Activated CD4-positive, CD25-positive, alpha-beta regulatory T cell treated with anti-CD3 and anti-CD28 coated beads, Interleukin-2, amount 50 U/mL, for 72 hours (primary cell): ENCODE results near the gene SPARCL1.

ENCODE experiments used
- DNase-seq: peaks from one replicate; pipeline ENCODE4 v3.0.0; 2021

The SPARCL1 gene

GRCh38 chr4:87541521-87541920 lies 12.3 kb upstream of the SPARCL1 start:
- no peak for DNase-seq

GRCh38 chr4:87540146-87541058 lies 11.2 kb upstream of the SPARCL1 start:
- no peak for DNase-seq

GRCh38 chr4:87532907-87533306 lies 3.7 kb upstream of the SPARCL1 start:
- DNase-seq: no peak

DNA sequence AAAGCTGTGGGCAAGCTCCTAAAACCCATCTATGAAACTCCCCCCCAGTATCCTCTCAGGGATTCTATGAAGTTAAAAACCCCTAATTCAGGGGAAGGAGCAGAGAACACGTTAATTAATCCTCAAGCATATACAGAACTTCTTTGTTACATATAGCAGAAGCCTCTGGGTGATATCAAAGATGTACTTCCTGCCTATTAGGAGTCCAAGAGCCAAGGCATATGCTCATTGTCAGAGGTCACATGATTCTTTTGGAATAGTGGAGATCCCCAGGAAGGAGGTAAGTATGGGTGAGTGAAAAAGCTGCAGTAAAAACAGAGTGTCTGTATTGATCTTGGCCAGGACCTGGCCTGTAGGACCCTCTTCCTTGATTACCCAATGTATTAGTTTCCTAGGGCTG lies 2.9 kb upstream of the SPARCL1 start:
- no peak for DNase-seq

- no peak for DNase-seq
Observed at GRCh38 chr4:87531621-87532020, 2.4 kb upstream of the SPARCL1 start.

DNA sequence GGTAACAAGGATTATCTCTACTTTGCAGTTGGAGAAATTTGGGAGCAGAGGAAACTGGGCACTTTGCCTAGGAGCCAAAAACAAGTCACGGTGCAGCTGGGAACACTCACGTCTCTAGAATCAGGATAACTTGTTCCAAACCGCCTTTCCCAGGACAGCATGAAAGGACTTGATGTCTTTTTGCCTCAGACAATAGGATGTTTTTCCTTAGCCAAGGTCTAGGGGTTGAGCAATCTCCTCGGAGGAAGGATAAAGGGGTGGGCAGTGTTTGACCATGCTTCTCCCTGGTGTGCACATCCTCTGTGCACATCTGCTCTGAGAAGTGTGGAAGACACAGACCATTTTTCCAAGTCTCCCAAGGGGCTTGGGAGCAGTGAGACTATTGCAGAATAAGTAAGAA lies 1.7 kb upstream of the SPARCL1 start:
- DNase-seq: no peak

- no peak for DNase-seq
Observed at GRCh38 chr4:87530229-87530628, 1.1 kb upstream of the SPARCL1 start.

DNA sequence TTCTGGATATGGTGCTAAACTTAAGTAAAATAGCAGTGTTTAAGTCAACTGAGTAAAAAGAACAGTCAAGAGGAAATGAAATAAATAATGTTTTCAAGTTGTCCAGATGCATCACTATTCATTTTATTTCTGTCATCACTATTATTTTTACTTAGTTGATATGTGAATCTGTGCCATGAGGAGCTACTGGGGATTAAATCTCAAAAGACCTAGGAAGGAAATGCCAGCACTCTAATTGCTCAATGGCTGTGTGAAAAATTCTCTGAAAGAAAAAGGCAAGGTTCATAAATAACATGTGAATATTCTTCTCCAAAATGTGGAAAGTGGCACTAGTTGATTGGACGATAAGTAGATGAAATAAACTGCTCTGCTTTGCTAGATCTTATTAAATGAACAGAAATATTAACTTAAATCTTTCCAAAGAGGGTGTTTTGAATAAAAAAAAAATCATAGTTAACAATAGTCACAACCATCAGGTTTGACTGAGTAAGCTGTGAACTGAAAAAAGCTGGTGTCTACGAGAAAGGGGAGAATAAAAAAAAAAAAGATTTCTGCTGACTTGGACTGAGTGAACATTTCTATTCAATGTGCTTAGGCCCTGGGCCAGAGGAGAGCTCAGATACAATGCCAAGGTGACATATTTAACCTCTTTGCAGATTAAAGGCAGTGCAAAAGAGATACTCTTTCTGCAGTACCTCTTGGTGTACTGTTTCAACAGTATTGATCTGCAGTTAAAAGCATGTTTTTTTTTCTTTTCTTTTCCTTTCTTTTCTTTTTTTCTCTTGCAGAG lies 1.6 kb downstream of the SPARCL1 start:
- no peak for DNase-seq

DNA sequence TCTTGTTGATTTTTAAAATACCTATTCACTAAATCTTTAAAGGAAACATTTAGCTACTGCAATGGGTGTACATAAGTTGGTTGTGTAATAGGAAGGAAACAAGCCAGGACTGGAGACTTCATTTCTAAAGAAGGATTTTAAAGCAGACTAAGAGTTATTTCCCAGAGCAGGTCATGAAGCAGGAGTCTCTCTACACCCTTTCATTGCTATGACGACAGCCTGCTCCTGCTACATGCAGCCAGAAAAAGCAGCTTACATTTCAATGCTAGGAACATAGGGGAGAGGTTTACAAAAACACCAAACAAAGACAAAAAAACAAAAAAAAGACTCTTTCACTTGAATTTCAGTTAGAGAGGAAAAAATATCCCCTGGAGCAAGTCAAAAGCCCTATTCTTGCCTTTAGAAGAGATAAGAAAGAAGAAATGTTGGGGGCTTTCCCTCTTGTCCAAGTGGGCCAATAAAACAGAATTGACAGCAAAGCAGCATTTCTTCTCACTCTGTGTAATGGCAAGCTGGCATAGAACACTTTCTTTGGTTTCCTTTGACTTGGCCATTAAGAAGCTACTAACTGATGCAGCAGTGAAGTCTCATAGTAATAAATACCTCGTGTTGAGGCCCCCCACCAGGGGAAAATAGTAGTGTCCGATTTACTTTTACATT lies 3.4 kb downstream of the SPARCL1 start:
- no peak for DNase-seq

DNA sequence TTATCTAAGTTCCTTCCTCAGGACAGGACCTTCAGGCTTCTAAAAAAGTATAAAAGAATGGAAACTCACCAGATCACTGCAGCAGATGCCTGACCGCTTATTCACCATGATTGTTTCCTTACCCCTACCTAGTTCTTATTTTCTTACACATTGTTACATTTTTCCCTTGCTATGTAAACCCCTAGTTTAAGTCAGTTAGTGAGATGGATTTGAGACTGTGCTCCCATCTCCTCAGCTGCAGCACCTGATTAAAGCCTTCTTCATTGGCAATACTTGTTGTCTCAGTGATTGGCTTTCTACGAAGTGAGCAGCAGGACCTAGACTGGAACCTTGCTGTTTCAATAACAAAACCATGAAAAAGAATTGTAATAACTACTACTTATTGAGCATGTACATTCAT lies 4.7 kb downstream of the SPARCL1 start:
- DNase-seq: no peak

- DNase-seq: no peak
Observed at GRCh38 chr4:87523307-87523706, 5.9 kb downstream of the SPARCL1 start.

- DNase-seq: no peak
Observed at GRCh38 chr4:87521757-87522374, 7.3 kb downstream of the SPARCL1 start.

DNA sequence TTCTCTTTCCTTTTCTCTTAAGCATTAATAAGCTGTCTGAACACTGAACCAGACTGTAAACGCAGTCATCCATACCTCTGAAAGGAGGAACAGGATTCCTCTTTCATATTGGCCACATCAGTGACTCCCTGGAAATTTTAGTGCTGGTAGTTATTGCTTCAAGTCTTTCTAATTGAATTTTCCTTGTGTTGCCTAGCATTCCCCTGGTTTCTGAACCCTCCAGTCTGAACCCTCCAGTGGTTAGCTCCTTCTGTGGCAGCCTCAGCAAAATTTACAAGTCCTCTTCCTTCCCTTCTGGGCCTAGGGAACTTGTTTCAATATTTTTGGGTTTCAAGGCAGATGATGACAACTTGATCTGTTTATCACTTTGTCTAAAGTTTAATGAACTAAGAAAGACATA lies 7.9 kb downstream of the SPARCL1 start:
- DNase-seq: no peak

- no peak for DNase-seq
Observed at GRCh38 chr4:87517621-87518020, 11.6 kb downstream of the SPARCL1 start.

DNA sequence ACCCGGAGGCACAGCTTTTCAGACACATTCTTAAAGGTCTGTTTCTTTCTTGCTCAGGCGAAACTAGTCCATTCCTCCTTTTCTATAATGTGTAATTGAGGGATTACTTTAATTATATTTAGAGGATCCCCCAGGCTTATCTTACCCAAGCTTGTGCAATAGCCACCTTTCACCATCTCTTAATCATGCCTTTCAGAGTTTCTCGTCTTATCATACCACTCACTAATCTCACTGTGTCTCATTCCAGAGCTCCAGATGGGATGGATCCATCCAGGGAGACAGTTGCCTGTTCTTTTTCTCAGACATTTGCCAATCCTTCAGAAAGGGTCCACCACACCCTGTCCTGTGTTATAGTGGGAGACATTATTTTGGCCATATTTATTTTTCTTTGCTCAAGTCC lies 12.5 kb downstream of the SPARCL1 start:
- no peak for DNase-seq

DNA sequence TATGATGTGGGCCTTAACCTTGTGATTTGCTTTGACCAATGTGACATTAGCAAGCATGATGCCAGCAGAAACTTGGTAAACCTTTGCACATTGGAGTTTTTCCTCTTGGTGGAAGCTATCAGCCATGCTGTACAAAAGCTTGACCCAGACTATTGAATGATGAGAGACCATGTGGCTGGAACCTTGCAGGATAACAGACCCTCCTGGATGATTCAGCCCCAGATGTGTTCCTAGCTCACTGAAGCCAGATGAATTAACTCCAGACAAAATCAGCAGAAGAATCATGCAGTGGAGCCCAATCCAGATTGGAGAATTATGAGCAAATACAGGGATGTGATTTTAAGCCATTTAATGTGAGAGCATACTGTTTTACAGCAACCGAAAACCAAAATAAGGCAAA lies 16.8 kb downstream of the SPARCL1 start:
- no peak for DNase-seq

DNA sequence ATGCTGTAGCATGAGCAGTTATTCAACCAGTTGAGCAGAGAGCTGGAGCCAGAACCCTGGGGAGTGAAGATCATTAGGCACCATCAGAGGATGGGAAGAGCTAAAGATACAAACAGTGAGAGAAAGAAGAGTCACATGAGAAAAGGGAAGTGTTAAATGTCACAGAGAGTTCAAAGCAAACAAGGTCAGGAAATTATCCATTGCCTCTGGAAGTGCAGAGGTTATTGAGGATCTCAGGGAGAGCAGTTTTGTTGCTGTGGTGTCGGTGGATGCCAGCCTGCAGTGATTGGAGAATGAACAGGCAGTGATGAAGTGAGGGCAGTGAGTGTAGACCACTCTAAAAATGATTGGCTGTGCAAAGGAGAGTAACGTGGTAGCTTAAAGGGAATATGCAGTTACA lies 17.7 kb downstream of the SPARCL1 start:
- no peak for DNase-seq

DNA sequence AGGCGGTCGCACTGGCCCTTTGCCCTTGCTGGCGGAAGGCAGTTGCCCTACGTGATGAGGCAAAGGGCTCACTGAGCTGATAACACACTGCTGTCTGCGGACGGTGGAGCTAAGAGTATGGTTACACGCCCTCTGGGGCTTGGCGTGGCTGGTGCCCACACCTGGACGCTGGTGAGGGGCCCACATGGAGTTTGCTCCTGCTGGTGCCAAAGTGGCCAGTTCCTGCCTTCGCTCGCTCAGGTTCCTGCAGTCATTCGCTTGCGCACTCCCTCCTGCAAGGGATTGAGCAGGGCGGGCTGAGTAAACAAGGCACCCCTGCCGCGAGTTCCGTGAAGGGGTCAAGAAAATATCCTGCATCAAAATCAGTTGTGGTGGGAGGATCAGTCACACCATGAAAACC lies 18.4 kb downstream of the SPARCL1 start:
- no peak for DNase-seq

DNA sequence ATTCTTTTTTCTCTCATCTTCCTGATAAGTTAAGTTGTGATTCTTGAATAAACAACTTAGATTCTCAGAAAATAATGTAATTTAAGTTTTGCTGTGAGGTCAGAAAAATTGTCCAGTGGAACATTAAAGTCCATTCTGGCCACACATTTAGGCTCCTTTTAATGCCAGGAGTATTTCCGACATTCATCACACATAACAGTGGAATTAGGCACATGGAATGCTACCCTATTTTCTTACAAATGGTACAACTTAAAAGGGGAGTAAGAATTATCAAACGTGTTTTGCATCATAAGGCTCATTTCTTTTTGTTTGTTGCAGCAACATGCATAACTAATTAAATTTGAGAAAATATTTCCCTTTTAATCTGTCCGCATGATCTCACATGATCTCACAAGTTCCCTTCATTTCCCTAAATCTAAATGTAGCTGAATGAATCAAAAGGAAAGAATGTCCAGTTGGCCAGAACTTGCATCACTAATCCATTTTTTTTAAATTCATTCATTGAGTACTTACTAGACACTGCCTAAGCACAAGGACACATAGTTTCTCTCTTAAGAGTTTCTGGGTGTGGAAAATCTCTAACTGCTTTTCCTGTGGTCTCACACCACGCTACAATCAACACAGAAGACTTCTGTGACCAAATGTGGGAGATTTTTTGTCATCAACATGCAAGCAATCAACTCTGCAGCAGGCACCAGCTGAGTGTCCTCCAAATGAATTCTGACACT lies 22.0 kb downstream of the SPARCL1 start:
- no peak for DNase-seq

DNA sequence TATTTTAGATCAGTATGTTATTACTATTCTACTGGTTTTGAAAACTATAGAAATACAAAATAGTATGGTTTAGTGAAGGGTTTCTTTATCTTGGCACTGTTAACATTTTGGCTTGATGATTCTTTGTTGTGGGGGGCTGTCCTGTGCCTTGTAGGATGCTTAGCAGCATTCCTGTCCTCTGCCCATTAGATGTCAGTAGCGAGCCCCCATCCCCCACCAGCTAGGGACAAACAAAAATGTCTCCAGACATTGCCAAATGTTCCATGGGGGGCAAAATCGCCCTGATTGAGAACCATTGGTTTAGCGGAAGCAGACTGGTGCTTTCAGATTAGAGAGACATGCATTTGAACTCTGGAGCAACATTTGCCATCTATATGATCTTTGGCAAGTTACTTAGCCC lies 23.3 kb downstream of the SPARCL1 start:
- DNase-seq: no peak

DNA sequence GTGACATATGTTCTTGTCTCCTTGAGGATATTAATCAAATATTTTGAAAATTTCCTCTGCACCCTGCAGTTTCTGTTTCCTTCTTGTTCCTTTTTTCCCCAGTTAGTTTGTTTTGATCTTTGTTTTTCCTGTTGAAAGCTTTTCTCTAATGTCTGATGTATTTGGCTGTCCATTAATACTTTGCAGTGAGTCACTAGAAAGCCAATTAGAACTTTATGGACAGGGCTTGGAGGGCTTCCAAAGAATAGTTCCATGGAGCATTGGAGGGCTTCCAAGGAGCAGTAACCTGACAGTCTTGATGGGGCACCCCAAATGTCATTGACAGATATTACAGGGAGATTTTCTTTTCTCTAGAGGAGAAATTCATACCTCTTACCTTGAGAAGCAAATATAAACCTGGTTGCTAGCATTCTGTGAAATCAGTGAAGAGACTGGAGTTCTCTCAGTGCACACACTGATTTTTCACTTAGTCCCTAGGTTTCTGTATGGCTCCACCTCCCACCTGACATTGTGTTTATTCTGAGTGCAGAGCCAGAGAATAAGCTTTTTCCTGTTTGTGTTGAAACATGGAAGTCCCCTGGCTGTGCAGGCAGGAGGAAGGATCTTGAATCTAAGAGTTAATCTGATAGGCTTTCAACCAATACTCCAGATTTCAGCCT lies 26.5 kb downstream of the SPARCL1 start:
- no peak for DNase-seq

- DNase-seq: no peak
Observed at GRCh38 chr4:87500092-87500462, 29.1 kb downstream of the SPARCL1 start.
